OCI-M1 (cell line): ENCODE data around the gene MBP.

Experiments
- DNase-seq: peaks from one replicate; lab custom pipeline; 2025; lab: John Stamatoyannopoulos, UW

MBP gene

DNA sequence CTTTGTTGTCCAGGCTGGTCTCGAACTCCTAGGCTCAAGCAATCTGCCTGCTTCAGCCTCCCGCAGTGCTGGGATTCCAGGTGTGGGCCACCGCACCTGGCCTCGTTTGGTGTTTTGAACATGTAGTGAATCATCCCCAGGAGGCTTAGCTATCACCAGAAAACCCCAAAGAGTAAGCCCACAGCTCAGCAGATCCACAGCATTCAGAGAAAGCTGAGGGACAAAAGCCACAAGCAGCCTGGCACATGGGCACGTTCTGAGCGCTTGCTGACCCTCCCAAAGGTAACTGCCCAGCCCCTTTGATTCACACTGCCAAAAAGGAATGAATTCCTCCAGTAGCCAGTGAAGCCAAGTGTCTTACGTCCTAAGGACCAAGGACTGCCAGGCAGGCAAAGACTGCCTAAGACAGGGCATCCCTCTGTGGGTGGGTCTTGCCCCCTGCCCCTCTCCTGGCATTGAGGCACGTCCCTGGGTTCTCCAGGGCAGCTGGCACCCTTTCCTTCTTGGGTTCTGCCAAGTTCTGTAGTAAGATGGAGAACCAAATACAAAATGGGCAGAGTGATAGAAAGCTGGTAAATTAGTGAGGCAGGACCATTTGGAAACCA lies 31.7 kb downstream of the MBP start:
- no peak for DNase-seq

DNA sequence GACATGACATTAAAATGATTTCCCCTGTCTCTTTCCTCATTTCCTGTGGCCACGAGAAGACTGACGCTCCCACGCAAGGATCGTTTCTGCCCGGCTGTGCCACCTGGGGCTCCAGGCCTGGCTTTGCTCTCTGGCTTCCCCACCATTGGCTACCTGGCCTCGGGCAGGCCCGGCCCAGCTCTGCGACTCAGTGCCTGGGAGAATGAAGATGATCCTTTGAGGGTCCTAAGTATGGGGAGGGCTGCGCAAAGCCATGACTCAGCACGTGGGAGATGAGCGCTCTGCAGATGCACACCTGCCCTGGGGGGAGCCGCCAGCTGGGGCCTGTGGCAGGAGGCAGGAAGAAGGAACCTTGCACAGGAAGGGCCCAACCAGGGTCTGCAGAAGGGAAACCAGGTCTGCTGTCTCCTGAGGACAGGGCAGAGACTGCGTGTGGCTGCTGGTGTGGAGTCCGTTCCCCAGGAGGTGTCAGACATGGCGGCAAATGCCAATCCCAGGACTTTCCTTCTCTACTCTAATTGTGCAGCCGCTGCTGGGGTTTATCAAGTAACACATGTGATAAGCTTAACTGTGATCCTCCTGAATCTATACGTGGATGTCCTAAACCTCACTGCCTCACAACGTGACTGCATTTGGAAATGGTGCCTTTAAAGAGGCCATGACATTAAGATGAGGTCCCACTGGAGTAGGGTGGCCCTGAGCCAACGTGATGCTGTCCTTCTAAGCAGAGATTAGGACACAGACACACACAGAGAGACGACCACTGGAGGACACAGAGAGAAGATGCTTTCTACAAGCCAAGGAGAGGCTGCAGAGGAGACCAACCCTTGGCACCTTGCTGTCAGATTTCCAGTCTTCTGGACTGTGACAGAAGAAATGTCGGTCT lies 32.9 kb downstream of the MBP start:
- no peak for DNase-seq

DNA sequence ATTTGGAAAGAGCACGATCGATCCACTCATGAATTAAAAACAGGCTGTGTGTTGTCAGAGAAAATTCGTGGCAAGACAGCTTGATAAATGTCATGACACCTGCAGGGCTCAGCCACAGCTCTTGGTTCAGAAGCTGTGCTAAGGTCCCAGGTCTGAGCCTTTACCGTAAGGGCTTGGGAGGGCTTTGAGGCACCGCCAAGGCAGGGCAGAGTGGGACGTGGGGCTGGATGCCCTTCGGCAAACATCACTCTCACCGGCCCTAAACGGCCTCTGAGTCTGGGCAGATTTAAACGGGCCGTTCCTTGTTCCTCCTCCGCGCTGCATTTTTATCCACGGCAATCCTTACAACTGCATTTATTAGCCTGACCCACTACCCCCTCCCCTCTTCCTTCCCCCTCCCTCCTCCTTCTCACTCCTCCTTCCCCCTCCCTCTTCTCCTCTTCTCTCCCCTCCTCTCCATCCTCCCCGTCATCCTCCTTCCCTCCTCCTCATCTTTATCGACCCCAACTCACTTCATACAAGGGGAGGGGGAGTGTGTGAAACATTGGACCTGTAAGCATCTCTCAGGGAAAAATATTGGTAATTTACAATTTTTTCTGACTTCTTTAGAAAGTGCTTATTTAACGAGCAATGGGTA lies 33.9 kb downstream of the MBP start:
- no peak for DNase-seq

DNA sequence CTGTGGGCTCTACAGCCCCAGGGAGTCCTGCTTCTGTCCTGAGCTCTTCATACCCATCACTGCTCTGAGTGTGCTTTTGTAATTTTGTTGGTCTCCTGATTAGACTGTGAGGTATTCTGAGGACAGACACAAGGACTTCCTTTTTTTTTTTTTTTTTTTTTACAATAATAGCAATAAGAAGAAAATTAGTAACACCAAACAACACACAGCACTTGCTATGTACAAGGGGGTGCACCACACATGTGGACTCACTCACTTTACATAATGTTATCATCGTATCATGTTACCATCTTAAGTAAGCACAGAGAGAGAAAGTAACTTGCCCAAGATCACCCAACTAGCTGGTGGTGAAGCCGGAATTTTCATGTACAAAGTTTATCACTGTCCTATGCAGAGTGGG lies 34.6 kb downstream of the MBP start:
- peak; percentile 57 for DNase-seq

DNA sequence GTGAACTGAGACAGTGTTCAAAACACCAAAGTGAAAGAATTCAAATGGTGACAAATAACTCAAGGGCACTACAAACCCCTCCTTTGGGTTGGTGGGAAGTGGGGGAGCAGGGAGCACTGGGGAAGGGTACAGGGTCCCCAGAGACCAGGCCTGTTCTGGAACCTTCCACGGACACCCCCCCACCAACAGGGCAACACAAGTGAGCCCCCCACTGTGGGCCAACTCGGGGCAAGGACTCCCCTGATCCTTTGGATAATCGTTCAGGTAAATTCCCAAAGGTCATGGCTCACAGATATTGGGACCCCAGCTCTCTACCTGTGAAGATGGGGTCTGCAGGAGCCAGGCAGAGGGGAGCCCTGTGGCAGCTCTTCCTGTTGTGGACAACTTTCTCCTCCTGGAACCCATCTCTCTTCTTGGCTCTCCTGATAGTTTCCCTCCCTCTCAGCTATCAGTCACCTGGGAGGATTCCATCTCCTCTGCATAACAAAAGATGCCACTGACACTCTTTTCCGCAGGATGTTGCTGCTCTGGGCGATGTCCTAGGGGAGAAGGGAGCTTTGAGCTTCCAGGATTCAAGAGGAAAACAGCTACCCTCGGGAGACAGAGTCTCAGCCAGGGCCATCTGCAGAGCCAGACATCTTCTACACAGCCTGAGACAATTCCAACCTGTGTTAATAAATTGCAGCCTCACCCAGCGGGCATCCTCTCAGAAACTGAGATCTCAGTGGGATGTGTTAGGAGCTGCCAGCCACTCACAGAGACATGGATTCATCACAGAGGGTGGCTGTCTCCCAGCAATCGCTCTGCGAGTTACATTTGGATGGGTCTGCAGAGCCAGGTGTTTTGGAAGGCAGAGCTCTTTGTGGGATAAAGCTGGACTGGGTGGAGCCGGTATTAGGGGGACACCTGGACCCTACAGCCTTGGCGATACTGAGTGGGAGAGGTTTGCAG lies 35.4 kb downstream of the MBP start:
- no peak for DNase-seq

DNA sequence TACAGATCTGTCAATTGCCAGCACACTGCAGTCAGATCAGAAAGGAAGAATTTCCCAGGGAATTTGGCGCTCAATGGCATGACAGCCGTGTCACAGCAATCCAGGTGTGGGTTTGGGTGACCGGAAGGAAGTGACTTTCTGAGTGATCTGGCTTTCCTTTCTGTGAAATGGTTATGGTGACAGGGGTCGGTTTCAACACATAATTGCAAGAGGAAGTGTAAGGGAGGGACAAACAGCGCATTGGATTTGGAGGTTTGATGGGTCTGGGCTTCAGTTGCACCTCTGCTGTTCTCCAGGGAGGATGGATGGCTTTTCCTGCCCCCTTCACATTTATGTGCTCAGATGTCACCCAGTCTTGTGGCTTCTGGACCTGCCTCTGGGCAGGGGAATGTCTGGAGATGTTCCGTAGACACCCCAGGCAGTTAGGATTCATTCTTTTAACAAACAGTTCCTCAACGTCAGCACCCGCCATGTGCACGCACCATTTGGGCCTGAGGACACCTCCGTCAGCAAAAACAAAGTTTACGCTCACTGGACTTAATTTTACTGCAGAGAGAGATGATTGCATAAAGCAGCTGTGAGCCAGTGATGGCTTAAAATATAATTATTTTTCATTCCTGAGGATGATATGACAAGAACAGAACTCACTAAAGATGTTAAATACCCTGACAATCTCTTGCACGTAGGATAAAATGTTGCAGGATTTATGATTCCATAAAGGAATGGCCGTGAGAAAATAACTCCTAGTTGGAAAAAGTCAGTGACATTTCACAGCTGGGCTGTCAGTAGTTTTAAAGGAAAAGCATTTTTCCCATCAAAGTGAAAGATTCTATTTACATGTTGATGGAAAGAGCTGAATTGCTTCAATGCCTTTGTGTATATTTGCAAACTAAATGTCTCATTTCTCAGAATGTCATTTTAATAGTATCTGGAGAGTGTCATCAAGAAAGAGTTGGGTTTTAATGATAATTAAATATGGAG lies 36.9 kb downstream of the MBP start:
- DNase-seq, result no peak

DNA sequence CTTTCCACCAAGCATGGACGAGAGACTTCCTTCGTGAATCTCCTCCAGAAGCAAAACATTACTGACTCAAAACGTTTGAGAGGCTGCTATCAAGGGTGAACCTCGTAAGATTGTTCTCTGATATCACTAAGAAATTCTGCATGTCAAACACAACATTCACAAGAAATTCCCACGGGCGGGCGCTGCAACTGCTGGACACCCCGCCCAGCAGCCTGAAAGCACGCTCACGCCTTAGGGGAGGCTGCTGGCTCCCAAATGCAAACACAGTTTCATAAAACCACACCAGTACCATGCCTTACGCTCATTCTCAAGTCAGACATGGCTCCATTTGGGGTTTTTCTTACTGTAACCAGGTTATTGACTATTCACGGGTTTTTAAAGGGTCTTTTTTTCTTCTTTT lies 39.0 kb downstream of the MBP start:
- DNase-seq, result no peak

DNA sequence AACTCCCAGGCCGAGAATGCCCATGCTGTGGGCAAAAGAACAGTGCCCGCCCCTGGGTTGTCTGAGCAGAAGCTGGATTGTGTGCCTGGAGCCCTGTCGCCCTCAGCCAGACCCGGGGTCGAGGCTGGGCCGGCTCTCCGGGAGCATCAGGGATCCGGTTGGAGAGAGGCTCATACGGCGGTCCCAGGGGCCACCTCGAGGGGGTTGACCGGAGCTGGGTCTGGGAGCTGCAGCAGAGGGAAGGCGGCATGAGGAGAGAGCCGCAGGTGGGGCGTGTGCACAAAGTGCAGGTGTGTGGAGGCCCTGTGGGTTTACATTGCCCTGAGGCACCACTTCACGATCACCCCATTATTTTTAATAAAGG lies 39.5 kb downstream of the MBP start:
- no peak for DNase-seq

DNA sequence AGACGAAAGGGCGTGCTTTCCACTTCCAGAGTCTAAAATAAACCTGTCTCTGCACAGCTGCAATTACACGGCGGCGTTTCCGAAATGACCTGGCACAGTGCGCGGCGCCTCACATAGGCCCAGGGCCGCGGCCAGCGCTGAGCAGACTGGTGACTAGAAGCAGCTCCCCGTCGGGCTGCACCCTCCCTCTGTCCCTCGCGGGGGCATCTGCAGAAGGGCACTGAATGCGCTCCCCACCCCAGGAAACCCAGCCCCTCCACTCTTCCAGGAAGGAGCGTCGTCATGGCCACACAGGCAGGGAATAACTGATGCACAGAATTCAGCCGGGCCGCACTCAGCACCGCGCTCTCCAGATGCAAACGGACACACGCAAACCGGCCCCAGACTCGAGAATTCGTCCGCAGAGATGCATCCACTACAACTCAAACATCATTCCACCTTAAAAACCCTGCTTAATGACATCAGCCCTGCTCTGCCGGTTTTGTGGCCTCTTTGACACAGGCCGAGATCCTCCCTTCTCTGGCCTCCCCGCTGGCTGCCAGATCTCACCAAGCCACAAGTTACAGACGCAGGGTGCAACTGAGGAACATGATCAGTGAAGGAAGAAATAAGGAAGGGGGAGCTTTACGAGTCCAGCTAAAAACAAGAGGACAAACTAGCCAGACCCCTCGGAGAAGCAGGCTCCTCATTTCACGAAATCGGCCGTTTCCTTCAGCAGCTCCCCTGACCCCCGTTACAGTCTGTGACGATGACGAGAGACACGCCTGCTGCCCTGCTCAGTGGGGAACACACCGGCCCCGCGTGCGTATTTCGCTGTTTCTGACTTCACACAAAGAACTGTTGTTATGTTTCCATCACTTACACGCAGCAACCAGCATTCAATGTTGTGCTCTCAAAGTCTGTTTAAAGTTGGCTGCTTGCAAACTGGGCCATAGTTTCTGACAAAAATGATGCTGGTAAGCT lies 40.2 kb downstream of the MBP start:
- no peak for DNase-seq

DNA sequence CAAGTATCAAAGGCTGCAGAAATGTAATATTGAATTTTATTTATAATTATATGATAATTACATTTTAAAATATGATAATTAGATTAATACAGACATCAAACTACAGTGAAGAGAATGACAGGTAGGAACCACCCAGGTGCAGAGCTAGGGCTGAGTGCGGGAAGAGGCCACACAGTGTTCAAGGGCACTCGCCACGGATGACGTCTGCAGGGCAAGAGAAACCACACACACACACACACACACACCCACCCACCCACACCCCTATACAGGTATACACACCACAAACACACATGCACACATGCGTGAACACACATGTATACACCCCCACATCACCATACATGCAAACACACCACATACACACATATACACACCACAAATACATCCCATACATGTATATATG lies 41.2 kb downstream of the MBP start:
- DNase-seq, result no peak

DNA sequence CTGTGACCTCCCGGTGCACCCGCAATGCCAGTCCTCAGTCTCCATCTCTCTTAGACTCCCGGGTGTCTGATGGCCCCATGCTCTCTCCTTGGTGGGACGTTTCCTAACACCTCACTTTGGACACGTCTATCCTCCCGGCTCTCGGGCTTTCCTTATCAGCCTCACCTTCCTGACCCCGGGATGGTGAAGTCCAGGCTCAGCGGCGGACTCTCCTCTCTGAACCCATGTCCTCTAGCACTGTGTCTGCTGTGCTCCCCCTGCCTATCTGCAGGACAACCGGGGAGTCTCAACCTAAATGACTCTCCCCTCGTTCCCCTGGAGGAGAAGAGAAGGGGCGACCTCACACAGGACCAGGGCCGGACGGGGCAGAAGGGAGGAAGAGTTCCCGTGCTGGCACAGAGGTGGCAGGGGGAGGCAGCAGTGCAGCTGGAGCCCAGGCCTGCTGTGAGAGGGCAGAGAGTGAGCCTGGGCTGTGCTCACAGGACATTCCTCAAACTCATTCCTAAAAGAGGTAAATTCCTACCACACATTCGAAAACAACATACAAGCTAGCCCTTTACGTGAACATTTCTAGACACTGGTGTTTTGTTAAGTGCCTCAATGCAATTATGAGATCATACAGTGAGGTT lies 41.9 kb downstream of the MBP start:
- no peak for DNase-seq

DNA sequence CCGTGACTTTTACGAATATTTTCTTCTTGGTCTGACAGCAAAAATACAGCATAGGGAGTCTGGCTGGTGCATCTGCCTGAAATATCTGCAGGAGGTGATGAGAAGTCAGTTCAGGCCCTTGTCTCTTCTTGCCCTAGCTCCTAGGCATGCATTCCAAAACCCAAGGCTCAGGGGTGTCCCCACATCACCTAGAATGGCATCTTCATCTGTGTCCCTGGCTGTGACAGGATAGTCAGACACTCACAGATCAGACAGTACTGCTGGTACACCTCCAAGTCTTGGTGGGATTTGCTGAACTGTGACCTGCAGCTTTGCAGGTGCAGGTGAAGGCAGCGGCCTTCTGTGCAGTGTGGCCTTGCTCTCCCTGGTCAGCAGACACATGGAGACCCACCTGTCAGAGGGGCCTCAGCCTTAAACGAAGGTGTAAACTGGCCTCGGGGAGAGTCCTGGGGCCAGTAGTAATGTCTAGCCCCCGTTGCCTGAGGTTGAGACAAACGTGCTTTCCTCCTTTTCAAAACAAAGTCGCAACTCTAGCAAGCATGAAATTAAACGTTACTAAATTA lies 42.8 kb downstream of the MBP start:
- no peak for DNase-seq

DNA sequence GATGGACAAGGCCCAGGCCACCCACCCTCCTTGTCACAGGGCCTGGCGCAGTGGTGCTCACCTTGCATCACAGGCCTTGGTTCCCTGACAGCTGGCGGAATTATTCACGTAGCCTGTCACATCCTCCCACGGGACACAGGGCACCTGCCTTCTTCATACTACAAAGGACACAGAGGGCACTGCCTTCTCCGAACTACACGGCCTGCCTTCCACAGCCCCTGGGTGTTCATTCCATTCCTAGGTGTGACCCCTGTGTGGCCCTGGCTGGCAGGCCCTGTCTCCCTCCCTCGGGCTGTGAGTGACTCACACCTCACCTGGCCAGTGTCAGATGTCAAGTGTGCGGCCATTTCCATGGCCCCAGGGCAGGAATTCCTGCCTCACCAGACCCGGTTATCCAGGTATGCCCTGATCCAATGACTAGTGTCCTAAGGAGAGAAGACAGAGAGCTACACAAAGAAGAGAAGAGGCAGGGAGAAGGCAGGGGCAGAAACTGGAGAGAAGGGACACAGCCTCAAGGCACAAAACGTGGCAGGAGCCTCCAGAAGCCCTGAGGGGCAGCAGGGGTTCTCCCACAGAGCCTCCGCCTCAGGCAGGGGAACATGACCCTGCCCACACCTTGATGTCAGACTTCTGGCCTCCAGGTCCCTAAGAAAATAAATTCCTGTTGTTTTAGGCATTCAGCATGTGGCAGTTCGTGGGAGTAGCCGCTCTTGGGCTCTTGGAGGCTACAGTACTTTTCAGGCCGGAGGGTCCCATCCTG lies 43.4 kb downstream of the MBP start:
- no peak for DNase-seq

DNA sequence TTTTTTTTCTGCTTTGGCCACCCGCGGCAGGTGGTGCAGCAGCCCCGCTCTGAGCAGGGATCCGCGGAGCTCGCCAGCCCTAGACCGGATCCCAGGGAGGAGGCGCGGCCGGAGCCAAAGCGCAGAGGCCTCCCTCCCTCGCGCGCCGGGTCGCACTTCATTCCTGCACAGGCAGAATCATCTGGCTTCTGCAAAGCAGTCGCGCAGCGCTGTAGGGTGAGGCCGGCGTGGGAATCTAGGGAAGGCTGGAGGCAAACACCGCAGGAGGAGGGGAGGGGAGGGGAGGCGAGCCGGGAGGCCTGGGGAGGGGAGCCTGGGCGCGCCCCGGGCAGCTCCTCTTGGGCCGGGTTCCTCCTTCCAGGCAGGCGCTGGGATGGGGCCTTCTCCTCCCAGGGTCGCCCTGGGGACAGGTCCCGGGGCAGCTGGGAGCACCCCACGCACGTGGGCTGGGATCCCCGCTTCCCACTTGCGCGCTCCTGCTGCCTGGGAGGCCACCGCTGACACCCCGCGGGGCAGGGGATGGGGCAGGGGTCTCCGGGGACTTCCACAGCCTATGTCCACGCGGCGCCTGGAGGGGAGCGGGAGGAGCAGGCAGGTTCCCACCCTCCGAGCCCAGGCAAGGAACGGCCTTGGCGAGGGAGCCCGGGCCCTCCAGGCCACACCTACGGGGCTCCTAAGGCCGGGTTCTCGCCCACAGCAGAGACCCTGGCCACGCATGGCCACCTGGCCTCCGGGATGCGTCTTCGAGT lies 45.0 kb downstream of the MBP start:
- DNase-seq, result no peak

DNA sequence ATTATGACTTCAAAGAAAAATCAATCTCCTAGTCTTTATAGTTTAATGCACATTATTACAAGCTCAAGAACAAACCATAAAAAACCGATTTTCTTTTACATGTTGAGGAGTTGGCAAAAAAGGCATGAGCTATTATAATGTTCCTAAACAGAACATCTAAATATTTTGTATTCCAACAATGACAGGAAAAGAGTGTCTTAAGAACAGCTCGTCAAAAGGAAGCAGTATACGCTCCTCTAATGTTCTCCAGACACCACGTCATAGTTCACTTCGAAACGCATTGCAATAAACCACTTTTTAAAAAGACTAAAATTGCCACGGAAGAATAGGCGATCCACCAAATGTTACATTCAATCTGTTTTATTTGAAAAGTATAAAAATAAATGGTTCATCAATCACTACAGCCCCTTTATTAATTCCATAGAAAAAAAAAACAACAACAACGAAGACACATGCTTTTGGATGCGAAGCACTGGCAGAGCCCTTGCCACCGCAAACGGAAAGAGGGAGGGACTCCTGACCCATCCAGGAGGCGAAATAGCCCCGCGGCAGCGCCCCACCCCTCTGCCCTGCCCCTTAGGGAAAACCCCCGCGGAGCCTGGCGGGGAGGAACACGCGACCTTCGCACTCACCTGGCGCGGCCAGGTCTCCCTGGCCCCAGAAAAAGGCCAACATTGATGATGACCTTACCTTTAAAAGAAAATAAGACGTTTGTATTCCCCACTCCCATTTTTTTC lies 45.8 kb downstream of the MBP start:
- DNase-seq, result no peak

DNA sequence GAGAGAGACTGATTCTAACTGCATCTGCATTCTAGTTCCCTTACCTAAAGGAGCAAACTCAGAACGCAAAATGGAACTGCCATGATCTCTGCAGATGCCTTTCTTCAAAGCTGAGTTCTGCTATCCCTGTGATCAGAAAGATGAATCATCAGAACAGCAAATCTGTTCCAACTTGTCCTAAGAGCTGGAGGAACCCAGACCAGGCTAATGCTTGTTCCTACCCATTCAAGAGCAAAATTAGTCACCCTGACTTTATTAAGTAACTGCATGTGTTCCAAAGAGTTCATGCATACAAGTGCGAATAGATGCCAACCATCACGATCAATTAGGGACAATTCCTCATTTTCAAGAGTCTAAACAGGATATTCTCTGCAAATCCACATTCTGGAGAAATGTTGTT lies 46.5 kb downstream of the MBP start:
- no peak for DNase-seq

DNA sequence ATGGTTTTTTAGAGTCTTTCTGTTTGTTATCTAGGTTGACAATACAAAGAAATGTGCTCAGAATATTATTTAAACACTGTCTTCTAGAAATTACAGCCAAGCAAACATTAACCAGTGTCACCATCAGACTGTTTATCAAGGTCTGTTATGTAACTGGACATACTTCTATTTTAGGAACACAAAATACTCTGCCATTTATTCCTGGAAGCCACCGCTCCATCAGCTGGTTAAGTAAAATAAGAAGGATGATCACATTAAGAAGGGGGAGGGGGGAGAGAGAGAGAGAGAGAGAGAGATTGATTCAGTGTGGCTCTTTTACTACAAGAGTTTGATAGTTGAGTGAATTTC lies 47.9 kb downstream of the MBP start:
- no peak for DNase-seq
